Endothelial cell of umbilical vein (primary cell): ENCODE data around the gene TECRL. TPM values are rescaled to one million over a fixed set of nuclear protein-coding genes. Genes with fewer than 3 reads are reported as not detected.

Experiments
- BruUV-seq: library from RNA; stranded (reverse); fragments of 400-500 nt; replicated peaks from 2 replicates; lab custom pipeline; 2021; lab: Mats Ljungman, UMichigan
- CTCF ChIA-PET: fragments of 300-600, 350-600 bp; sonication (Branson Sonifier 250); formaldehyde crosslinking; loops from one replicate; lab custom pipeline; 2021; ENCODE audit warnings: antibody characterized with exemption, inconsistent platforms; lab: Charles Lee
- POLR2A ChIA-PET: fragments of 300-600, 350-600 bp; sonication (Branson Sonifier 250); formaldehyde crosslinking; loops from one replicate; lab custom pipeline; 2021; ENCODE audit warnings: antibody characterized with exemption, inconsistent platforms; lab: Charles Lee
- DNase-seq: peaks from one replicate; pipeline ENCODE4 v3.0.0-alpha.2; 2011; ENCODE audit warnings: low read depth, low spot score
- FAIRE-seq: peaks from 2 replicates; lab custom pipeline; 2011; peaks lifted over from hg19 to GRCh38; lab: Jason Lieb, UNC
- H2AFZ ChIP-seq: 2 replicates; pipeline ENCODE4 v1.6.0; 2012; ENCODE audit warnings: low read depth, low read length, control low read depth, inconsistent platforms
- H3K27ac ChIP-seq: 2 replicates; pipeline ENCODE4 v1.5.1; 2011; ENCODE audit warnings: low read depth, mild to moderate bottlenecking, control low read depth, low read length, moderate library complexity; ENCODE audit not compliant: insufficient read depth
- H3K27me3 ChIP-seq, 2 experiments: 2 replicates each; pipeline versions ENCODE4 v1.6.0 to v1.6.1; 2011; ENCODE audit warnings: low read length in 2 of 2, mixed read lengths in 1 of 2; ENCODE audit not compliant: control insufficient read depth in 2 of 2, insufficient read depth in 2 of 2
- H3K36me3 ChIP-seq, 2 experiments: 2 replicates in 1 of 2; 3 replicates in 1 of 2; pipeline ENCODE4 v1.5.1; 2011; ENCODE audit warnings: low read length in 2 of 2, mild to moderate bottlenecking in 1 of 2, moderate library complexity in 1 of 2; ENCODE audit not compliant: control insufficient read depth in 2 of 2, insufficient read depth in 2 of 2; ENCODE audit errors: extremely low read depth in 1 of 2
- H3K4me1 ChIP-seq: 3 replicates; pipeline ENCODE4 v1.5.1; 2011; ENCODE audit warnings: mild to moderate bottlenecking, low read length; ENCODE audit not compliant: control insufficient read depth, insufficient read depth; ENCODE audit errors: extremely low read depth
- H3K4me2 ChIP-seq: 2 replicates; pipeline ENCODE4 v1.6.1; 2011; ENCODE audit warnings: low read length, control low read depth, mixed read lengths; ENCODE audit not compliant: insufficient read depth
- H3K4me3 ChIP-seq, 3 experiments: fragments of 200-600 bp in 1 of 3; sonication (generic), shearing (Covaris generic) in 1 of 3; replicated peaks in 1 of 3; 2 replicates each; pipeline ENCODE4 v1.5.1; 2011 to 2016; ENCODE audit warnings: control low read depth in 3 of 3, low read length in 3 of 3, mild to moderate bottlenecking in 2 of 3, inconsistent platforms in 1 of 3, low read depth in 1 of 3, moderate library complexity in 1 of 3; ENCODE audit not compliant: insufficient read depth in 1 of 3
- H3K79me2 ChIP-seq: 2 replicates; pipeline ENCODE4 v1.6.0; 2012; ENCODE audit warnings: low read length, inconsistent platforms; ENCODE audit not compliant: control insufficient read depth, insufficient read depth
- H3K9ac ChIP-seq: replicated peaks from 2 replicates; pipeline ENCODE3; 2011; ENCODE audit warnings: low read length, control low read depth; ENCODE audit not compliant: insufficient read depth; ENCODE audit errors: extremely low read depth
- H3K9me1 ChIP-seq: replicated peaks from 3 replicates; pipeline ENCODE4 v1.6.0; 2011; ENCODE audit warnings: mild to moderate bottlenecking, low read length; ENCODE audit not compliant: control insufficient read depth, insufficient read depth; ENCODE audit errors: extremely low read depth
- H3K9me3 ChIP-seq: replicated peaks from 2 replicates; pipeline ENCODE4 v1.5.1; 2012; ENCODE audit warnings: low read length, inconsistent platforms; ENCODE audit not compliant: control insufficient read depth, insufficient read depth
- H4K20me1 ChIP-seq: replicated peaks from 2 replicates; pipeline ENCODE3; 2011; ENCODE audit warnings: mild to moderate bottlenecking, low read length; ENCODE audit not compliant: control insufficient read depth, insufficient read depth; ENCODE audit errors: extremely low read depth
- CTCF ChIP-seq, 2 donors: IDR thresholded peaks; 1 replicate in 1 of 2; 2 replicates in 1 of 2; pipeline ENCODE4 v1.5.1; 2011; ENCODE audit warnings: low read length in 2 of 2, mild to moderate bottlenecking in 2 of 2, moderate library complexity in 2 of 2, control low read depth in 1 of 2, inconsistent platforms in 1 of 2, low read depth in 1 of 2; ENCODE audit not compliant: insufficient read depth in 1 of 2; ENCODE audit errors: extremely low read depth in 1 of 2
- EZH2 ChIP-seq: IDR thresholded peaks from 2 replicates; pipeline ENCODE4 v1.6.1; 2012; ENCODE audit warnings: borderline replicate concordance, low read depth, mild to moderate bottlenecking, moderate library complexity, low read length, inconsistent platforms; ENCODE audit not compliant: severe bottlenecking
- FOS ChIP-seq: IDR thresholded peaks from 2 replicates; pipeline ENCODE4 v1.6.1; 2011; ENCODE audit warnings: mild to moderate bottlenecking, low read length, moderate library complexity, borderline replicate concordance; ENCODE audit not compliant: insufficient read depth
- GATA2 ChIP-seq: IDR thresholded peaks from 2 replicates; pipeline ENCODE4 v1.7.0; 2011; ENCODE audit warnings: low read depth, mild to moderate bottlenecking, moderate library complexity, mixed read lengths, low read length; ENCODE audit not compliant: insufficient read length, insufficient read depth
- JUN ChIP-seq: IDR thresholded peaks from 2 replicates; pipeline ENCODE4 v1.6.1; 2011; ENCODE audit warnings: borderline replicate concordance, low read depth; ENCODE audit not compliant: insufficient read length, insufficient read depth
- MAX ChIP-seq: IDR thresholded peaks from 2 replicates; pipeline ENCODE4 v1.6.1; 2011; ENCODE audit not compliant: insufficient read depth, insufficient read length
- MYC ChIP-seq: IDR thresholded peaks from one replicate; pipeline ENCODE4 v1.6.1; 2011; ENCODE audit warnings: mild to moderate bottlenecking, low read depth, low read length
- POLR2A ChIP-seq: IDR thresholded peaks from 2 replicates; pipeline ENCODE4 v1.6.1; 2012; ENCODE audit warnings: low read depth, mild to moderate bottlenecking, control low read depth, low read length
- POLR2AphosphoS5 ChIP-seq: IDR thresholded peaks from 2 replicates; pipeline ENCODE4 v1.6.1; 2012; ENCODE audit warnings: low read depth, mild to moderate bottlenecking, control low read depth, low read length, moderate library complexity; ENCODE audit not compliant: insufficient read depth
- dilution Hi-C: fragments of 300-500 bp; cut with MboI; formaldehyde crosslinking; loops from one replicate; pipeline ENCODE4 v1.15.0; 2019; ENCODE audit warnings: low sequenced_read_pairs; ENCODE audit not compliant: extremely low pct_ligation_motif_present
- intact Hi-C: fragments of 100-400 bp; cut with micrococcal nuclease; formaldehyde crosslinking; loops from one replicate; pipeline ENCODE4 v1.10.0; 2022
- polyA plus RNA-seq, 4 experiments: library from polyadenylated mRNA; depleted of rRNA in 3 of 4; stranded (reverse) in 3 of 4; unstranded in 1 of 4; fragments of >200 nt; gene quantifications; 2 replicates each; pipeline versions ENCODE4 v1.2.1 to v1.2.3, GENCODE V29; 2011 to 2012; ENCODE audit warnings: missing spikeins in 1 of 4
- total RNA-seq: library from RNA; stranded (reverse); gene quantifications from 2 replicates; pipeline ENCODE4 v1.2.3, GENCODE V29; 2021

TECRL gene
- total and polyA plus RNA-seq, 2 donors (not counting 3 experiments of a cell fraction or from before 2014, with no cell fraction given), result not detected

GRCh38 chr4:64399313-64400109 is 9.7 kb downstream of the TECRL start:
- no peaks in the 10 kb centered on the region for H3K4me1 ChIP-seq
- H3K4me3 ChIP-seq, result no peak overlapping the region
- H3K27ac ChIP-seq, result no peak overlapping the region
- no peaks in the 10 kb centered on the region for H3K27me3 ChIP-seq
- ChIA-PET POLR2A (no interaction called here), CTCF (no interaction called here)
- no peaks in the 10 kb centered on the region for H3K9me3 ChIP-seq
- H3K9ac ChIP-seq, result no peak overlapping the region
- FAIRE-seq (no peak), DNase-seq (no peak)
- intact Hi-C loops, result no loop called here
- TF ChIP-seq POLR2A (no peak), MAX (no peak), MYC (no peak), JUN (no peak), GATA2 (no peak), EZH2 (no peak), POLR2AphosphoS5 (no peak), FOS (no peak), CTCF (IDR thresholded peaks at IDR 0.05; ENCODE audit: extremely low read depth in 1 of 2, insufficient read depth in 1 of 2, low read depth in 1 of 2, low read length in 2 of 2) (no peak)
- no peak overlapping the region for H2AFZ ChIP-seq
- no peaks in the 10 kb centered on the region for H3K36me3 ChIP-seq
- no TSS peak for BruUV-seq
- dilution Hi-C loops, result no loop called here
- H3K79me2 ChIP-seq, result no peaks in the 10 kb centered on the region
- H3K4me2 ChIP-seq, result no peak overlapping the region
- H4K20me1 ChIP-seq, result no peaks in the 10 kb centered on the region
- no peaks in the 10 kb centered on the region for H3K9me1 ChIP-seq
